NK-92 (cell line): ENCODE measurements around the gene RANBP9.
A peak's percentile ranks its signal among the peaks of the same experiment; 100 is the strongest.

Experiments used
- DNase-seq: peaks from one replicate; lab custom pipeline; 2025; ENCODE audit not compliant: unreplicated experiment; lab: John Stamatoyannopoulos, UW

The RANBP9 gene

DNA sequence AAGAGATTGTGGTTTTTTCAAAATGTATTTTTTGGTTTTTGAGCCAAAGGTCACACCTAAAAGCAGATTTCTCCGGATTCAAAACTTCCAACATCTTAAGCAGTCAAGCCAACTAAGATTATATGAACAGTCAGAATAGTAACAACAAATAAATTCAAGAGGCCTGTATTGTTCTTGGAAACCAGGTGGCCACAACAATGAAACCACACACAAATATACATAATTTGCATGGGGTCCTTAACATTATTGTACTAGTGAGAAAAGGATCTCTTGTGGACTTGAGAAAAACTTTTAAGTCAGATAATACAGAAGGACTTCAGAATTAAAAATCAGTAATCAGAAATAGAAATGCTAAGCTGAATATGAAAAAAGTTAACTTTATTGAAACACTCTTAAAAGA is 55.9 kb downstream of the RANBP9 start:
- DNase-seq, result no peak

DNA sequence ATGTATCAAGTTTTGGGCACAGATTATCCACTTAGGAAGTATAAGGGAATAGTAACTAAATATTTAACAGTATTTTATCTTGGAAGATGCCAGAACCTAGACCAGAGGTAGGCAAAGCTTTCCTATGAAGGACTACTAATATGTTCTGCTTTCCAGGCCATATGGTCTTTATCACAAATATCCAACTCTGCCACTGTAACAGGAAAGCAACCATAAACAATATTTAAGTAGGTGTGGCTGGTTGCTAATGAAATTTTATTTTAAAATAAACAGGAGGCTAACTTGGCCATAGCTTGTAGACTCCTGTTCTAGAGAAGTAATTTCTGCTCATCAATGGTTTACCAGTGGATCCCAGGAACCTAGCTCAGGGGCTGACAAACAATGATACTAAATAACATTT is 57.1 kb downstream of the RANBP9 start:
- no peak for DNase-seq

DNA sequence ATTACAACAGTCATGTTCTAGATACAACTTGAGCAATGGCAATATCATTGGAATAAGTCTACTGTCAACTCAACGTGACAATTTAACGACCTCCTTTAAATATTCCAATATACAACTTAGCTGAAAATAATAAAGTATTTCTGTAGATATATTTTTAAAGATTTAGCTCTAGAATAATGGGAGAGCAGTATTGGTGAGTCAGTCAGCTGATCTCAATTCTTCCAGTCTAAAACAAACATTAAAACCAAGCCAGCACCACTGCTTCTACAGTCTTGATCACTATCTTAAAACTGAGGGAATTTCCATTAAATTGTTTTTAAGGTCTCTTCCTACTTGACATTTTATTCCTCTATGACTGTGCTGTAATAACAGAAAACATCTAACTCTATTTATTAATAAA is 58.3 kb downstream of the RANBP9 start:
- no peak for DNase-seq

DNA sequence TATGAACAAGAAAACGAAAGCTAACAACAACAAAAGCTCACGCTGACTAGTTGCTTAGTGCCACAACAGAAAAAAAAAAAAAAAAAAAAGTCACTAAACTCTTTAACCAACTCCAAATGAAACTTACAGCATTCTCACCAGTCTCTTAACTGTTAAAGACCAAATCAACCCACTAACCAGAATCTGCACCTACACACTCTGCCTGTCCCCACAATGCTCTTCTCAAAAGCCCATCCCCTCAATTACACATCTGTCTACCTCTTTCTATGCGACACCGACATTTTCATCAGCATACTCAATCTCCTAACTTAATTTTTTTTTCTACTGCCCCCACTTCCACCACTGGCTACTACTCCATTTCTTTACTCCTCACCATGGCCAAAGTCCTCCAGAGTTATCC is 62.2 kb downstream of the RANBP9 start:
- DNase-seq, result no peak

DNA sequence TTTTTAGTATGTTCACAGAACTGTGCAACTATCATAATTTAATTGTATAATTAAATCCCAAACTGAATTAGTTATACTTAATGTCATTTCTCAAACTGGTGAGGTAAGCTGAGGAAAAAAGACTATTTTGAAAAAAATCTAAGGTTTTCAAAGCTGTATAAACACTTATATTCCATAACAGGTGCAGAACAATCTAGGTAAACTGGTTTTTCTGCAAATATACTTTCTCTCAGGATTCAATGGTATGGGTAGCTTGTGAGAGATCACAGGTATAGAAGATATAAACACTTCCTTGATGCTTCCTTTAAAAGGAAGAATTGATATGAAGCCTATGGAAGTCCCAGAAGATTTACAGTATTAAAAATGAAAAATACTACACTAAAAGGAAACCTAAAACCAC is 62.8 kb downstream of the RANBP9 start:
- DNase-seq, result no peak

DNA sequence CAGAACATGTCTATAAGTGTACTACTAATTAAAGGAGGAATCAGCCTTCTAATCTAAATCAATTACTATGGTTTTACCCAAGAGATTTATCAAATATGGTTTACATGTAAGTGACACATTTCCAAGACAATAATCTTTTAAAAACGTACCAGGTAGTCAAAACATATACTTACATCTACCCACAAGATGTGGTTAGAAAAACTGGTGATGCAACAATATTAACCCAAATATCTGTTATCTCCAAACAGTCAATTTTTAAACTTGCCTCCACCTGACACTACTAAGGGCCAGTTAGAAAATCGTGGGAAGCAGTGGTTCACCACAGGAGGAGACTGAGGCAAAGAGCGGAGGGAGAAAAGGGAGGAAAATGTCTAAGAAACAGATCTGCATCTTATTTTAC is 68.5 kb downstream of the RANBP9 start:
- DNase-seq, result no peak

DNA sequence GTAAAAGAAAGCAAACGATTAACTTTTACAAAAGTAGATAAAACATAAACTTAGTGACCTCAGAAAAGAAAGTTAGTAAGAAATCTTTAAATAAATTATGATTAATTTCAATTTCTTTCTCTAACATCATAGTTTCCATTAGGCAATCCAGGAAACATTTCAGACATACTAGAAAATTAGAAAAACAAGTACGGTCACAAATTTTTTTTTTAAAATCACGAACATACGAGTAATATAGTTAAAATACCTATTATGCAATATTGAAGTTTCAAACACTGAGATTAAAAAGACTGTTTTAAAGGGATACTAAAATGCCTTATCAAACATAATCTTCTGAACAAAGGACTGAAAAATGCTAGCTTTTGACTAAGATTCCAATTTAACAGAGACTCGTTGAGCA is 70.3 kb downstream of the RANBP9 start:
- DNase-seq, result no peak

DNA sequence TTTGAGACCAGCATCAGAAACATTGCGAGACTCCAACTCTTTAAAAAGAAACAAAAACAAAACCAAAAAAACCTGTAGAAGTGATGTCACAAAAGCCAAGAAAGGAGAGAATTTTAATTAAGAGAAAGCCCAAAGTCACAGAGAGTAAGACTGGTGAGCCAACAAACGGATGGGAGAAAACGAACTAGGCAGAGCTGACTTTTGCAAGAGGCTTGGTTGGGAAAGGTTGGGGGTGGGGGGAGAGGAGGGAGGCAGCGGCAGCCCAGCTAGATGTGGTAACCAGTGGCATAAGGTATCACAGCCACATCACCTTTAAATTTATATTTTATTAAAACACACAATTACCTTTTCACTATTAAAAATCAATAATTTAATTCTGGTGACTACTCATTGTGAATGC is 73.0 kb downstream of the RANBP9 start:
- no peak for DNase-seq

DNA sequence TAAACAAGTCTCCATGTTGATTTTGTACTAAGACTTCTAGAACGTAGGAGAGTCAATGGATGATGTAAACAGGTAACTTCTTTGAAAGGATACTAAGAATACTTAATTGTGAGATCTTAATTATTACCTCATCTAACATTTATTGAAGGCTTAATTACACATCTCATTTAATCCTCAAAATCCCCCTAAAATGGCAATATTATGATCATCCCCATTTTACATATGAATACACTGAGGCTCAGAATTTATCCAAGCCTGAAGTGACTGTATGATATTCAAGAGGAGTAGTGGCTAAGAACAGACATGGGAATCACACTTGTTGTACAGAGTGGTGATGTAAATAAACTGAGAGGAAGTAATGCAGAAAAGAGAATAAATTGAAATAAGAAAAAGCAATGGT is 73.6 kb downstream of the RANBP9 start:
- DNase-seq, result no peak

DNA sequence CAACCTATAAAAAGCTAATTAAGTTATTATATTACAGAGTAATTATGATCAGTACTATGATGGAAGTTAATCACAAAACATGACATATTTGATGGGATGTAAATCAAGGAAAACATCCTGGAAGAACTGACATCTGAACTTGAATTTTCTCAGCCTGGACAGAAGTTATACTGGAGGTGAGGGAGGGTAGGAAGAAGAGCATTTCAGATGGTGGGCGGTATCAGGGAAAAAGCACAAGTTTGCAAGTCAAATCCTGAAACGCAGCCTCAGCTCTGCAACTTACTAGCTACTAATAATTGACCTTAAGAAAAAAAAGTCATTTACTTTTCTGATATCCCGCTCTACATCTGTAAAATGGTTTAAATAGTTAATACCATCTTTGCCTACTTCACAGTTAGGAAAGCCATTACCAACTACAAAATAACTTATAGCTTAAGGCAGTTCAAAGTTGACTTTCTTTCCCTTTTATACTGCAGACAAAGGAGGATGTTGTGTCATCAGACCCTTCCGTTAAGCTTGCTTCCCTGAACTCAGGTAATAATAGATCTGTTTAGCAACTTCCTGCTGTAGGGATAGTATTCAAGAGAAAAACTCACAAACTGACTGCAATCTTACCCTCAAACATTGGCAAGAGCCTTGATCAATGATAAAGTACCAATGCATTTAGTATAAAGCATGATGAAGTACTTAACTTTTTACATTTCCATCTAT is 75.5 kb downstream of the RANBP9 start:
- no peak for DNase-seq

DNA sequence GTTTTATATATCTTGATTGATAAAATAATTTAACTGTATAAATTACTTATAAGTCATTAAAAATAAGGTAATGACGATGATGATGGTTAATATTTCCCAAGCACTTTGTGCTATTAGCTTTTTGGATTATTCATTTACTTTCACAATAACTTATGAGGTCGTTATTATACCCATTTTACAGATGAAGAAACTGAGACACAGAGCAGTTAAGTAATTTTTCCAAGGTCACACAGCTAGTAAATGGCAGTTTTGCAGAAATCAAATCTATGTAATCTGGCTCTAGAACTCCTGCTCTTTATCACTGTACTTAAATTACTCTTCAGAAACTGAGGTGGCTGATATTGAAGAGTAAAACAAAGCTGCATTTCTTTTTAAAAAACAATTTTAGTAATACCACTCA is 78.3 kb downstream of the RANBP9 start:
- no peak for DNase-seq

DNA sequence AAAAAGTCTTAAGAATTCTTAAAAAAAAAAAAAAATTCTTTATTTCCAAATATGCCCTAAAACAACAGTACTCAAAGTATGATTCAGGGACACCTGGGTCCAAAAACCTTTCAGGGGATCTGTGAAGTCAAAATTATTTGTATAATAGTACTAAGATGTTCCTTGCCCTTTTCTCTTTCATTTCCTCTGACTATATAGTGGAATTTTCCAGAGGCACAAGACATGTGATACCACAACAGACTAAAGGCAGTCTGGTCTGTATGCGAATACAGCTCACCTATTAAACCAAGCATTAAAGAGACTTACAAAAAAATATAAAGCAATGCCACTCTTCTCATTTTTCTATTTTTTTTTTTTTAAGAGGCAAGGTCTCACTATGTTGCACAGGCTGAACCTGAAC is 81.1 kb downstream of the RANBP9 start:
- no peak for DNase-seq

DNA sequence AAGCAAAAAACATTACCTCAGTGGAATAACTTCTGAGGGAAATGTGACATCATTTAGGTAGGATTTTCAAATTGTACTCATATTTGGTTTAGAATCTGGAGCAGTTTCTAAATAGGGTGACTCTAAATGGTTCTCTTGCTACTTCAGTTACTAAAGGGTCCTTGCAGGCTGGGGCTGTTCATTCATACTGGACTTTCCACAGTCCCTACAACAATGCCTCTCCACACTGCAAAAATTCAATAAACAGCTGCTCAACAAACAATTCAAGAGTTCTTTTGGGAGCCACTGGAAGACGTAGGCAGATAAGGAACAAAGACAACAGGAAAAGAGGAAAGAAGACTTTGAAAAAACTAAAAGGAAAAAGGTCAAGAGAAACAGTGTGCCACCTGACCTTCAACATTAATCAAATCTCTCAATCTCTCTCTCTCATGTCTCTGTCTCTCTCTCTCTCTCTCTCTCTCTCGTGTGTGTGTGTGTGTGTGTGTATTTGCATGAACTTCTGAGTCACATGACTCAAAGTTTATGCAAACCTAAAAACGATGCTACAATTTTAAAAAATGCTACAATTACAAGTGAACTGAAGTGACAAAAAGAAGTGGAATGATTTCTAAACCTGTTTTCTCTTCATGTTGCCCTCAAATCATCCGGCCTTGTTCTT is 82.0 kb downstream of the RANBP9 start:
- no peak for DNase-seq

DNA sequence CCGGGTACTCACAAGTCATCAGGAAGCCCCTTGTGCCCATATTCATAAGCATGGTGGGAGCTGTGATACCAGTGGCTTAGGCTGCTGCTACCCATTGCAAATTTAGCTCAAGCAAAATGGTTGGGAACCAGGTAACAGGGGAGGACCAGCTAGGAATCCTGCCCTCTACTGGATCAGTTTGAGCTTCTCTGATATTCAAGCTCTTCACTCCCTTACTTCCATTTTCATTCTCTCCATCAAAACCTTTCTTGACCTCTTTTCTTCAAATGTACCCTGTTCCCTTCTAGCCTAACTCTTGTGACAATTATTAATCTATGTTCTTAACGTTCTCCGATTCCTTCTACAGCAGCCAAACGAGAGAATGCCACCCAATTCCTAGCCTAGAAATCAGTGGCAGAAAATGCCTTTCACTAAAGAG is 86.8 kb downstream of the RANBP9 start:
- no peak for DNase-seq

DNA sequence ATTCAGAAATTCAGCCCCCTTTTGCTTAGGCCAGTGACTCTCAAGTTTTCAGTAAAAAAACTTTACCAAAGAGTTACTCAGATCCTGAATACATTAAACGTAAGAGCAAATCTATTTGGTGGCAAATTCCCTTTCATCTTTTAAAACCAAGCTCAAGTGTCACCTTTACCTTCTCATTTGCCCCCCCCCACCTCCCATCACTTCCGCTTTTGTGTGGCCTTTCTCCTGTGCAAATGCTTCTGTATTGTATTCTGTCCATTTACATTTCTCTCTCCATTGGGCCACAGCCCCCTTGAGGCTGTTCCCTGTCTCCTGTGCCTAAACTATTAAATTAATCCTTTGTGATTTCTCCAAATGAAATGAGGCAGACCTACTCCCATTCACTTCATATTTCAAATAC is 94.6 kb downstream of the RANBP9 start:
- DNase-seq, result no peak

DNA sequence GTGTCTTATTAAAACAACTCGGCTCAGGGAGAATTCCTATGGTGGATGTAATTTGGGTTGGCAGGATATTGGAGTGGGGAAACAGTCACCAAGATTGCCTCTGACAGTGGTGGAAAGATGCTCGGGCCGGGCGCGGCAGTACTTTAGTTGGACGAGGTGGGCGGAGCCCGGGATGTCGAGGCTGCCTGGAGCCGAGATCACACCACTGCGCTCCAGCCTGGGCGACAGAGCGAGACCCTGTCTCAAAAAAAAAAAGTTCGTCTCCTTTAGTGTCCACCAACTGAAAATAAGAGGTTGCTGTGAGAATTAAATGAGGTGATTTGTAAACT is 95.9 kb downstream of the RANBP9 start:
- DNase-seq, result no peak

DNA sequence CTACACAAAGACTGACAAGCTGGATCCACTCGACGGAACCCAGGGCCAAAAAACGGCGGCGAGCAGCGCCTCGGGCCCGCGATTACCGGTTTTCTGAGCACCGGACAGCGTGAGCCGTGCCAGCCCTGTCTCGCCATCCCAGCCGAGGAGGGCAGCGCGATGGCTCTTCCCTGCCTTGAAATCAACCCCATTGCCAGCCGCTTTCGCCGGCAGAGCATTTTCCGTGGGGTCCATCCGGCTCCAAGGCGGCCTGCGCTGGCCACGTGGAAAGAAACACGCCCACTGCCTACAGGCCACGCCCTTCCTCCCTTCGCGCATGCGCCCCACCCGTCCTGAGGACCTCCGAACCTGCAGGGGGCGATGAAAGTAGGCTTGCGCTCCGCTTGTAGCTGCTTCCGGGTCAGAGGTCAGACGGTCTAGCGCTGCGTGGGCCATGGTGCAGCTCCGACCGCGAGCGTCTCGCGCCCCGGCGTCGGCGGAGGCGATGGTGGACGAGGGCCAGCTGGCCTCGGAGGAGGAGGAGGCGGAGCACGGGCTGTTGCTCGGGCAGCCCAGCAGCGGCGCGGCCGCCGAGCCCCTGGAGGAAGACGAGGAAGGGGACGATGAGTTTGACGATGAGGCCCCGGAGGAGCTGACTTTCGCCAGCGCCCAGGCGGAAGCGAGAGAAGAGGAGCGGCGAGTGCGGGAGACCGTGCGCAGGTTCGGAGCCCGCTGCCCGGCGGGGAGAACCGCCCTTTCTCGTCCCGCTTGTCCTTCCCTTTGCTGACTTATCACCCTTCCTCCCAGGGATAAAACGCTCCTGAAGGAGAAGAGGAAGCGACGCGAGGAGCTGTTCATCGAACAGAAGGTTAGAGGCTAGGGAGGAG is 96.5 kb downstream of the RANBP9 start, which contains the start of gene NOL7:
Gene NOL7 (plus strand): TSS at position 410 of the 866 bp plus-strand sequence. CDS start 24 bp downstream, at position 434.
- DNase-seq, result peak; percentile 92

DNA sequence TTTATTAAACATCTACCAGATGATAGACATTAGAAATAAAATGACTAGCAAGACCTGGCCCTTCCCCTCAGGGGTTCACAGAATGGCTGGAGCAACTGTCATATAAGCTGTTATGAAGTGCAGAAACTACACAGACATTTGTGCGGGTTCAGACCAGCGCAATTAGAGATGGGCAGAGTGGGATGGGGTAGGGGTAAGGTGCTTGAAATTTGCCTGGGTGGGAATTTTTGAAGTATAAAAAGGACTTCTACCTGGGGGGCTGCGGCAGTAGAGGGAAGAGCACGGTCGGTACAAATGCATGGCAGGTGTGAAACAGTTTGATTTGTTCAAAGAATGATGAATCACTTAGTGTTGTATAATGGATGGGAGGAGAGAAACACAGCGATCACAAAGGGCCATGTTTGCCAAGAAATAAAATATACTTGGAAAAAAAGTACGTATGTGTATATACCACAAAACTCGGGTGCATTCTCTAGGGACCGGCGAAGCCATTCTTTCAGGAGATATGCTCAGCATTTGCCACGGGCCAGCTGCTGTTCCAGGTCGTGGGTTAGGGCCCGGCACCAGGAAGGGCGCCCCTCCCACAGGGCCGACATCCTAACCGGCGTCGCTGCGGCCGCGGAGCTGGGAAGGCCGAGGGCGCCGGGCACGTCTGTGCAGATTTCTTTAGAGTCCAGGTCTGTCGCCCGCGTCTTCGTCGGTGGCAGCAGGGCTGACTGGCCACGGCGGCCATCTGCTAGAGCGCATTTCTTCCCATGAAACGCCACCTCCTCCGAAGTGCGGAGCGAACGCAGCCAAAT is 97.3 kb downstream of the RANBP9 start:
- DNase-seq, result no peak

DNA sequence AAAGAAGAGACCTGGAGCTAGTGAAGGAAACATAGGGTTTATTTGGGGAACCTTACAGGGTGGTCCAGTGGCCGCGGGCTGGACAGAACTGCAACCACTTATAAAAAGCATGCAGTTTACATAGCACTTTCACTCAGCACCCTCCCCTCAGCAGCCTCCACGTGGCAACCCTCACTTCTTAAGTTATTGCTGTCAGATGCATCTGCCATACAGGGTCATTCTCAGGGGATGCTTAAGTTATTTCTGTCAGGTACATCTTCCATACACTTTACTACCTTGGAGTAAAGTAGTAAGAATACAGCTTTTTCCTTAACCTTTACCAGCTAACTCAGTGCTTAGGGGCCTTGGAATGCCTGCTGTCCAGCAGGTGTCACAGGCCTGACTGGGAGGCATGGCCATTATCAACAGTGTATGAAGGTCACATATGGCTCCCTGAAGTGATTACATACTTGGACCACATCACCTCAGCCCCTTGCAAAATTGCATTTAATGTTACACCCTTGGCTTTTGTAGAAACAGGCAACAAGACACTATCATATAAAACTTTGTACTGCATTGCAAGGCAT is 98.5 kb downstream of the RANBP9 start:
- no peak for DNase-seq

DNA sequence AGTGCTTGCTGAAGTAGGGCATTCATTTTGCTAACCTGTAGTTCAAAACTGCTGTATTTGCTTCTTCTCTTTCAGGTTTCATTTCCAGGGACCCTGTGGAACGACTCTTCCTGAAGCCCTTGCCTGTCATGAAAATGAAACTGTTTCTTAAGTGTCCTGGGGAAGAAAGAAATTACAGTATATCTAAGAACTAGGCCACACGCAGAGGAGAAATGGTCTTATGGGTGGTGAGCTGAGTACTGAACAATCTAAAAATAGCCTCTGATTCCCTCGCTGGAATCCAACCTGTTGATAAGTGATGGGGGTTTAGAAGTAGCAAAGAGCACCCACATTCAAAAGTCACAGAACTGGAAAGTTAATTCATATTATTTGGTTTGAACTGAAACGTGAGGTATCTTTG is 99.9 kb downstream of the RANBP9 start:
- no peak for DNase-seq

DNA sequence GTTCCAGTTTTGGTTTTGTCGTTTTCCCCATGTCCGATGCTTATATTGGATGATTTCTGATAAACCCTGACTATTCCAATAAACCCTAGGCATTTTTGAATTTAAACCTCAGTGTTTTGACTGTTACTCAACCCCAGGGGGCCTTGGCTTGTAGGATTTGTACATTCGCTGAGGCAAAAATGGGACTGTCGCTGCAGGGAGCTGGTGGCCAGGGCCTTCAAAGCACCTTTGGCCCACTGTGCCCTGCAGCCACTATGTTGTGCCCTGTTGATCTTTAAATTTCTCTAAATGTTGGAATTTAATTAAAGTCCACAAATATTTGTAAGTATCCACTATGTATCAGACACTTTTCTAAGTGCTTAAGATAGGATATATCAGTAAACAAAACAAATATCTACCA is 106.0 kb downstream of the RANBP9 start:
- no peak for DNase-seq
